Measurements from ENCODE around the gene PIM3.

PIM3 gene

DNA sequence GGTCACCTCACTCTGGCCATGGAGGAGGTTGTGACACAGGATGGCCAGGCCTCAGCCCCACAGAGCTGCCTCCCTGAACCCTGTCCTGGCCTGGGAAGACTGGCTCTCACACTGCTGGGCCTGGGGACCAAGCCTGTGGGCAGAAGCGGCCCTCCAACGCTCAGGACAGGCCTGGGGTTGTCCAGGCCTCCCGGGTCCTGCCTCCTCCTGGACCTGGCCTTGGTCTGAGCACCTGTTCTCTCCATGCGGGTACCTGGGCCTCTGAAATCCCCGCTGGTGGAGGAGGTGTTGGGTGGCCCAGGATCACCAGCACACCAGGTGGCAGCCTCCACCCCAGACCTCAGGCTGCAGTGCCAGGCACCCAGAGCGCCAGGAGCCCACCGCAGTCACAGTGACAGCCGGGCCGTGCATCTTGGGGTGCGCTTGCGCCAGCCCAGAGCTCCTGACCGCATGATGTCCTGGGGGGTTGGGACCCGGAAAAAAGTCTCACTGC lies 16.1 kb upstream of the PIM3 start:
- TF ChIP-seq, protein P1, sequence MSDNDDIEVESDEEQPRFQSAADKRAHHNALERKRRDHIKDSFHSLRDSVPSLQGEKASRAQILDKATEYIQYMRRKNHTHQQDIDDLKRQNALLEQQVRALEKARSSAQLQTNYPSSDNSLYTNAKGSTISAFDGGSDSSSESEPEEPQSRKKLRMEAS (IDR thresholded peaks at IDR 0.05; ENCODE audit: low read depth, low read length): no peak
- TF ChIP-seq, protein P2, sequence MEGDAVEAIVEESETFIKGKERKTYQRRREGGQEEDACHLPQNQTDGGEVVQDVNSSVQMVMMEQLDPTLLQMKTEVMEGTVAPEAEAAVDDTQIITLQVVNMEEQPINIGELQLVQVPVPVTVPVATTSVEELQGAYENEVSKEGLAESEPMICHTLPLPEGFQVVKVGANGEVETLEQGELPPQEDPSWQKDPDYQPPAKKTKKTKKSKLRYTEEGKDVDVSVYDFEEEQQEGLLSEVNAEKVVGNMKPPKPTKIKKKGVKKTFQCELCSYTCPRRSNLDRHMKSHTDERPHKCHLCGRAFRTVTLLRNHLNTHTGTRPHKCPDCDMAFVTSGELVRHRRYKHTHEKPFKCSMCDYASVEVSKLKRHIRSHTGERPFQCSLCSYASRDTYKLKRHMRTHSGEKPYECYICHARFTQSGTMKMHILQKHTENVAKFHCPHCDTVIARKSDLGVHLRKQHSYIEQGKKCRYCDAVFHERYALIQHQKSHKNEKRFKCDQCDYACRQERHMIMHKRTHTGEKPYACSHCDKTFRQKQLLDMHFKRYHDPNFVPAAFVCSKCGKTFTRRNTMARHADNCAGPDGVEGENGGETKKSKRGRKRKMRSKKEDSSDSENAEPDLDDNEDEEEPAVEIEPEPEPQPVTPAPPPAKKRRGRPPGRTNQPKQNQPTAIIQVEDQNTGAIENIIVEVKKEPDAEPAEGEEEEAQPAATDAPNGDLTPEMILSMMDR (IDR thresholded peaks at IDR 0.05; ENCODE audit: low read depth, low read length): no peak
- TF ChIP-seq MYC (IDR thresholded peaks at IDR 0.05; ENCODE audit: low read depth, low read length) (no peak), POLR2A (IDR thresholded peaks at IDR 0.05; ENCODE audit: extremely low read depth, insufficient read length) (no peak)
- H3K4me3 ChIP-seq (ENCODE audit: low read depth, low read length): peak overlapping the region; percentile 61
- peak; percentile 49 for DNase-seq (ENCODE audit: low read depth)

DNA sequence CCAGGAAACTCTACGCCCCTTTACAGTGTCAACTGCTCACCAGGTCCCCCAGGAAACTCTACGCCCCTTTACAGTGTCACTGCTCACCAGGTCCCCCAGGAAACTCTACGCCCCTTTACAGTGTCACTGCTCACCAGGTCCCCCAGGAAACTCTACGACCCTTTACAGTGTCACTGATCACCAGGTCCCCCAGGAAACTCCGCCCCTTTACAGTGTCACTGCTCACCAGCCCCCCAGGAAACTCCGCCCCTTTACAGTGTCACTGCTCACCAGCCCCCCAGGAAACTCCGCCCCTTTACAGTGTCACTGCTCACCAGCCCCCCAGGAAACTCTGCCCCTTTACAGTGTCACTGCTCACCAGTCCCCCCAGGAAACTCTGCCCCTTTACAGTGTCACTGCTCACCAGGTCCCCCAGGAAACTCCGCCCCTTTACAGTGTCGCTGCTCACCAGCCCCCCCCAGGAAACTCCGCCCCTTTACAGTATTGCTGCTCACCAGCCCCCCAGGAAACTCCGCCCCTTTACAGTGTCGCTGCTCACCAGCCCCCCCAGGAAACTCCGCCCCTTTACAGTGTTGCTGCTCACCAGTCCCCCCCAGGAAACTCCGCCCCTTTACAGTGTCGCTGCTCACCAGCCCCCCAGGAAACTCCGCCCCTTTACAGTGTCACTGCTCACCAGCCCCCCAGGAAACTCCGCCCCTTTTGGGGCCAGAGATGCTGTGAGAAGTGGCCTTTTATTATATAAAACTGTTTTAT lies 15.4 kb upstream of the PIM3 start:
- H3K4me3 ChIP-seq (ENCODE audit: low read depth, low read length): peak overlapping the region; percentile 21
- DNase-seq (ENCODE audit: low read depth): peak; percentile 89

DNA sequence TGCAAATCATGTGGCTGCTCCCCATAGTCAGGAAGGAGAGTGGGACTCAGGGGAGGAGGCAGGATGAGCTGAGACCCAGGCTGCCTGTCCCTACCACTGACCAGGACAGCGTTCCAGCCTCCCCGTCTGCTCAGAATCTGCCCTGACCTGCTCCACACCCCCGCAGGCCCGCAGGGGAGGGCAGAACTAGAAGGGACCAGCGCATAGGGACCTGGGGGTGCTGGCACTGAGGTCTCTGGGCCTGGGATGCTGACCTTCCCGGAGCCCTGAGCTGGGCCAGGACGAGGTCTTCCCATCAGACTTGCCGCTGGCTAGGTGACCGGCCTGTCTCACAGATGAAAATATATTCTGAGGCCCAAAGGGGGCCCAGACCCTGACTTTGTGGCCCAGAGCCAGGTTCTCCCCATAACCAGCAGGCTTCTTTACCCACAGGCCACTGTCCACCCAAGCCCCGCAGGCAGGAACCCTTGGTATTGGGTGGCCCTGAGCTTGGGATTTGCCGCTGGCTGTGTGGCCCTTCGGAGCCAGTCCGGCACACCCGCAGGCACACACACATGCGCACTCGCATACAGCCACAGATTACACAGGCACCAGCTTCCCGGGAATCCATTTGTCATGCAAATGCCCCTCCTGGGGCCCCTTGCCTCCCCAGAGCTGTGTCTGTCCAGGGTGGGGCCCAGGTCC lies 13.8 kb upstream of the PIM3 start:
- TF ChIP-seq, protein P2 (IDR thresholded peaks at IDR 0.05; ENCODE audit: low read depth, low read length): no peak
- TF ChIP-seq, protein P1 (IDR thresholded peaks at IDR 0.05; ENCODE audit: low read depth, low read length): no peak
- TF ChIP-seq POLR2A (IDR thresholded peaks at IDR 0.05; ENCODE audit: extremely low read depth, insufficient read length): no peak
- no peak for TF ChIP-seq MYC (IDR thresholded peaks at IDR 0.05; ENCODE audit: low read depth, low read length)
- DNase-seq (ENCODE audit: low read depth): no peak
- no peak overlapping the region for H3K4me3 ChIP-seq (ENCODE audit: low read depth, low read length)

DNA sequence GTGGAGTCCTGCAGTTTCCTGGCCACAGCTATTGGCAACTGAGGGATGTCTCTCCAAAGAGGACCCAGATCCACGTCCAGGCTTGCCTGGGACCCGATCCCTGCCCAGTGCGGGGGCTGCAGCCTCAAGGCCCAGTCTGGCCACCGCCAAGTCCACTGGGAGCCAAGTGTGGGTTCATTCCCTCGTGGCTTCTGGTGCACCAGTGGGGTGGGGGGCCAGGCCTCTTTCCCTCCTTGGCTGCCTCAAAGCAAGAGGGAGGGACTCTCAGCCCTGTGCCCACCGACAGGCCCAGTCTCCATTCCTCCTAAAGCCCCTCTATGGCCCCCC lies 13.3 kb upstream of the PIM3 start:
- H3K4me3 ChIP-seq (ENCODE audit: low read depth, low read length): no peak overlapping the region
- no peak for TF ChIP-seq POLR2A (IDR thresholded peaks at IDR 0.05; ENCODE audit: extremely low read depth, insufficient read length)
- TF ChIP-seq MYC (IDR thresholded peaks at IDR 0.05; ENCODE audit: low read depth, low read length): no peak
- TF ChIP-seq, protein P2 (IDR thresholded peaks at IDR 0.05; ENCODE audit: low read depth, low read length): no peak
- TF ChIP-seq, protein P1 (IDR thresholded peaks at IDR 0.05; ENCODE audit: low read depth, low read length): no peak
- no peak for DNase-seq (ENCODE audit: low read depth)

DNA sequence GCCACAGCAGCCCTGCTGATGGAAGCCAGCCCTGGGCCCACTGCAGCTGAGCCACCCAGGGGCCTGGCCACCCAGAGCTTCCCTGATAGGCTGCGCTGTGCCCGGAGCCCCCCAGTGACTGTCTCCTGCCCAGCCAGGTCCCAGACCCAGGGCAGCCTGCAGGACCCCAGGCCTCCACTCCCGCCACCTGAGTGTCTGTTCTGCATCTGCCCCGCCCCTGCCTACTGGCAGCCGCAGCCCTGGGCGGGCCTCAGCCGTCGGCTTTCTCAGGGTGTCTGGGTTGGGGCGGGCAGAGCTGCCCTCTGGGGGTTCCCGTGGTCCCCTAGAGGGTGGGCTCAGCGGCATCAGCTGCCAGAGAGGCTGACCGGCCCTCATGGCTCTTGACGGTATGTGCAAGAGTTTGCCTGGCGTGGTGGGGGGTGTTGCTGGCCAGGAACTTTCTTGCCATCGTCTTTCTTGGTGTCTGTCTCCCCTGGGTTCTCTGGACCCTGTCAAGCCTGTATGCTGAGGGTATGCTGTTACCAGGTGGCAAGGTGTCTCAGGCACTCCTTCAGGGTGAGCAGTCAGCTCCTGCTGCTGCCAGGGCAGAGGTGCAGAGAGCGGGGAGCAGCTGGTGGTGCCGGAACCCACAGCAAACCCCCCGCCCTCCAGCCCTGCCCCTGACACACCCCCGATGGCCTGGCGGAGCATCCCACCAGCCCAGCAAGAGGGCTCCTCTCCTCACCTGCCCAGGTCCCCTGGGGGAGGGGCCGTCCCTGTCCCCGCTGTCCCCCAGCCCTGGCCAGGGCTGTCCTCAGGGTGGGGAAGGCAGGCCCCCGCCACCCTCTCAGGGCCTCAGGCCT lies 12.2 kb upstream of the PIM3 start:
- H3K4me3 ChIP-seq (ENCODE audit: low read depth, low read length): no peak overlapping the region
- no peak for DNase-seq (ENCODE audit: low read depth)
- no peak for TF ChIP-seq POLR2A (IDR thresholded peaks at IDR 0.05; ENCODE audit: extremely low read depth, insufficient read length)
- TF ChIP-seq MYC (IDR thresholded peaks at IDR 0.05; ENCODE audit: low read depth, low read length): no peak
- TF ChIP-seq, protein P1 (IDR thresholded peaks at IDR 0.05; ENCODE audit: low read depth, low read length): no peak
- TF ChIP-seq, protein P2 (IDR thresholded peaks at IDR 0.05; ENCODE audit: low read depth, low read length): no peak

All from NB4 (cell line).